ENCODE results near the gene ABLIM3. TPM values are rescaled to one million over a fixed set of nuclear protein-coding genes. Genes with fewer than 3 reads are reported as not detected.
"Not testable (repeated sequence)": the region's sequence is repeated elsewhere in the genome, so short reads cannot be mapped to it uniquely, and the experiment has no call there.

The ABLIM3 gene
- total RNA-seq, 1 donor from 2014 or later: 5.8 TPM

- no peak for DNase-seq
Observed at GRCh38 chr5:149157330-149157729, 16.0 kb downstream of the ABLIM3 start.

DNA sequence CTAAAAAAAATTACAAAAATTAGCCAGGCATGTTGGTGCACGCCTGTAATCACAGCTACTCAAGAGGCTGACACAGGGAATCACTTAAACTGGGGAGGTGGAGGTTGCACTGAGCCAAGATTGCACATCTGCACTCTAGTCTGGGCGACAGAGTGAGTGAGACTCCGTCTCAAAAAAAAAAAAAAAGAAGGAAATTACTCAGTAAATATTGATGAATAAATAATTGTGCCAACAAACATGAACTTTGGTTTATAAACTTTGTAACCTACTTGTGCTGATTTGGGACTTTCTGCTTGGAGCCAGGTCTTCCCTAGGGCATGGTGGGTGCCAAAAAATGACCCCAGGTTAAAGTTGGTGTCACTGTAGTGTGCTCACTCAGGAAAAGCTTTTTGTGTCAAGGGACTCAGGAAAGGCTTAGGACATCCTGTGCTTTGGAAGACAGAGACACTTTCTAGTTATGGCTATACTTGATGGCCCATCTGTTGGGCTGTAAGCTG, 19.0 kb downstream of the ABLIM3 start:
- DNase-seq: no peak

GRCh38 chr5:149161026-149161687, 19.9 kb downstream of the ABLIM3 start:
- no peak for DNase-seq

DNA sequence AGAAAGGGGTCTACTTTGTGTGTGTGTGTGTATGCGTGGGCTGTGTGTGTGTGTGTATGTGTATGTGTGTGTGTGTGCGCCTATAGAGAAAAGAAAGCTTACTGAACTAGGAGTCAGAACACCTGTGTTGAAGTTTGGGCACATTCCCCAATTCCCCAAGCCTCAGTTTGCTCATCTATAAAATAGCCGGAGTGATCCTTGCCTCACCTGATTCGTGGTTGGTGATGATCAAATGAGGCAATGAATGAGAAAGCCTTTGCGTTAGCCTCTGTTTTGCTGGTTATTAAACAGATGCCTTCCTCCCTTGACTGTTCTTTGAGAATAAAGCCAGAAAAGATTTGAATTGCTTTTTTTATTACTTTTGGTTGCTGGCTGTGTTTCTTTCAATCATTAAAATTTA, 20.6 kb downstream of the ABLIM3 start:
- DNase-seq: no peak

DNA sequence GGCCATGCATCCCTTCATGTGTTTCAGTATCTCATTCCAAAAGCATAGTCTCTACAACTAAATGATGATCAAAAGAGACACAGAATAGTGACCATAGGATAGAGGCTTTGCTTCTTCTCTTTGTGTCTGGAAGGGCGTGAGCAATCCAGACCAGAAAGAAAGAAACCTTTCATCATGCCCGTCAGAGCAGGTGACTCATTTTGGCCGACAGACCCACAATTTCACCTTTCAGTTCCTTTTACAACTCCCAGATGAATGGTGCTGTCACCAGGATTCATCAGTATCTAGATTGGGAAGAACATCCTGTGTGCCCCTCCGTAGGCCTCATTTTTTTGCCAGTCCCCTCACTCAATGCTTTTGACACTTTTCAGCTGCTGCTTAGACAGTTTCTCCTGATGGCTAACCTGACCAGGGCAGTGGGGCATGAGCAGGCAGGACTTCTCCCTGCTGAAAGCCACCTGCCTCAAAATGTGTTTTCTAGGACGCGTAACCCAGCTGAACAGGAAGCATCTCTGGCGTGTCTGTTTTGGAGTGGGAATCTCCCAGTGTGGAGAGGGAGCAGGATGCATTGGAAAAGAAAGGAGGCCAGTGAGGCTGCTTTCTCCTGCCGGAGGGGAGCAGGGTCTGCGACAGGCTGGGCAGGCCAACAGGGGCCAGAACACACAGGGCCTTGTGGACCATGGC, 21.2 kb downstream of the ABLIM3 start:
- no peak for DNase-seq

DNA sequence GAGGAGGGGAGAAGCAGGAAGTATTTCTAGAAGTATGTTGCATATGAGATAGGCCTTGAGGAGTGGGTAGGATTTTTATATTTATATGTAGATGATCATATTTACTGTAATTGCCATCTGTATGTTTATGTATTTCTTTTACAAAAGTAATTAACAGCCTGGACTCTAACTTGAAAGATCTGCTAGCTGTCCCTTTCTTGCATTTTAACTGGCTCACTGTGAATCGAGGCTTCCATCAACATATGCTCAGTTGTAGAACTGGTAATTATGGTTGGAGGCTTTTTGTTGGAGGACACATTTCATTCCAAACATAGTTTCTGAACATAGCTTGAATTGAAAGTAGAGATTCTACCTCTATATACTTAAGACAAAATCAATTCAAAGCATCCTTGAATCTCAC, 23.4 kb downstream of the ABLIM3 start:
- DNase-seq: no peak

DNA sequence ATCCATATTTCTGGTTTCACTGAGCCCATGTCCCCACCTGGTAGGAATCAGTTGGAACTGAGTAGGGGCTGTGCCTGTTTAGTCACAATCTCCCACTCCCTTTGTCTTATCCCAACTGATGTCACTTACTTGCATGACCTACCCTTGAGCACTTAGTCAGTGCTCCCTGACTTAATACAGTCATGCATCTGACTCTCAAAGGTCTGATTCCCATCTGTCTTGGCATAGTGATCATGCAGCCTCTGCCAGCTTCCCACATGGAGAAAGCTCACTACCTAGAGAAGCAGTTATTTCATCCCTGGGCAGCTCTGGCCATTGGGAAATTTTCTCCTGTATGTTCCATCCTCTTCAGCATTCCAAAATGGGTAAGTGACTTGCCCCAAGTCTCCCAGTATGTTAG, 24.8 kb downstream of the ABLIM3 start:
- no peak for DNase-seq

DNA sequence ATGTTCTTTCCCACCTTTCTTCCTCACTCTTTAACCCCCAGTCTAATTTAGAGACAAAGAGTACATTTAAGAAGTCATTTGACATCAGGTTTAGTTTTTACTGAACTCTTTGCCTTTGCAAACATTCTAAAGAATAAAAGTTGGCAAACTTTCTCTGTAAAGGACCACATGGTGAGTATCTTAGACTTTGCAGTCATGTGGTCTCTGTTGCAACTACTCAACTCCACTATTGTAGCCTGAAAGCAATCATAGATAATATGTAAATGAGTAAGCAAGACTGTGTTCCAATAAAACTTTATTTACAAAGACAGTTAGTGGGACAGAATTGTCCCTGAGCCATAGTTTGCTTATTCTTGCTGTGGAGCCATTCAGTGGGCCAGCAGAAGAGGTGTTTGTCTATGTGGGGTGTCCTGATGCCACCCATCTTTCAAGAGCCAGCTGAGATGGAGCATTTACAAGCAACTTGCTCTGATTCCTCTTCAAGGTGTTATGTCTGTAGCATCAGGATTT, 25.4 kb downstream of the ABLIM3 start:
- DNase-seq: no peak

GRCh38 chr5:149168276-149168906, 27.1 kb downstream of the ABLIM3 start:
- no peak for DNase-seq

DNA sequence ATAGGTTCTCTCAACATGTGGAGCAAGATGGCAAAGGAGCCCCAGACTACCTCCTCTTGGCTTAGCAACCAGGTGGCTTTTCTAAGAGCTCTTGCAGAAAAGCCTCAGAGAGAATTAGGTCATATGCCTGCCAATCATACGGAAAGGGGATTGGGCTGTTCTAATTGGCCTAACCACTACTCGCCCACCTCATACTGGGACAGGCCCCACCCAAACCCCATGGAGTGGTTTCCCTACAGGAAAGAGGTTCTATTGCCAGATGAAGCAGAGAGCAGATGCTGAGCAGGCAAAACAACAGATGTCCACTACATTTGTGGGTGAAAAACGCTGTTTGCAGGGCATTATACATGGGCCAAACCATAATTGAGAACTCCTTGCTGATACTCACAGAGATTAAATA, 29.0 kb downstream of the ABLIM3 start:
- DNase-seq: no peak

DNA sequence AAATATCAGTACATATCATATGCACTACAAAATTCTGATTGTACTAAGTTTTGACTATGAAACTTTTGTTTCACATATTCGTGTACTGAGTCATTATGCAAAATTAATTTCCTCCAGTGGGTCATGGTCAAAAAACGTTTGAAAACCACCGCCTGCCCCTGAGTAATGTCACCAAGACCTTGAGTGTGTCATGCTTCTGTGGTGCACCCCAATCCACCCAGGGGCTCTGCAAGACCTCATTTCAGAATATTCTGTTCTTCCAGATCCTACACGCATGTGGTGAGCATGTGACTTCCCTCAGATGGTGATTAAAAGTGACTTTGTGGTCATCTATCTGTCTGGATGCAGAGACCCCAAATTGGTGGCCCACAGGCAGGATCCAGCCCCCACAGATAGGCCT, 31.0 kb downstream of the ABLIM3 start:
- no peak for DNase-seq

DNA sequence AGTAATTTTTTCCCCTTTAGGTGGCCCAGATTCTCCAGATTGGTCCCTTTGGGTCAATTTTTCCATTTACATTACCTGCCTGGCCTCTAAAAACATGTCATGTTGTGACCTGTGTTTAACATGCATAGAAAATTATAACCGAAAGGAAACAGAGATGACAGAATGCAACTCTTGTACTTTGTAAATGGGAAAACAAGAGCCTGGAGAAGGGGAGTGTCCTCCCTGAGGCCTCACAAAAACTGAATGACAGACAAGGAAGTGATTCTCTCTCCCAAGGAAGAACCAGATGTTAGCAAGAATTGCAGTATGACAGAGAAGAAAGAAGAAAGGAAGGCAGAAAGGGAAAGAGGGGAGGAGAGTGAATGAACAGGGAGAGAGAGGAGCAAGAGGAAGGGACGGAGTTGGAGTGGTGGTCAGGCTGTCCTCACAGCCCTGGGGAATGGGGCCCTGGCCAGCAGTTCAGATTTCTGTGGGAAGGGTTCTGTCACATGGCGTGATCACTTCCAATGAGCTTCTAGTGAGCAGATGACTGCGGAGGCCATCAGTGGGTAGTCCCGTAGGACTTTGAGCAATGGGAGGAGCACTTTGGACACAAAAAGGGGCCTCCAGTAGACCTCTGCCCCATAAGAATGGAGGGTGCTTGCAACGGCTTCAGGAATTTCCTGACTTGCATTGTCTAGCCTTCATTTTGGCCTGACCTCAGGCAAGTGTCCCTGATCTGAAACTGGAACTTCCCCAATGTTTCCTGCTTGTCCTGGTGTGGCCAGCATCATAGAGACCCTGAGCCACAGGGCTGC, 31.6 kb downstream of the ABLIM3 start:
- no peak for DNase-seq

DNA sequence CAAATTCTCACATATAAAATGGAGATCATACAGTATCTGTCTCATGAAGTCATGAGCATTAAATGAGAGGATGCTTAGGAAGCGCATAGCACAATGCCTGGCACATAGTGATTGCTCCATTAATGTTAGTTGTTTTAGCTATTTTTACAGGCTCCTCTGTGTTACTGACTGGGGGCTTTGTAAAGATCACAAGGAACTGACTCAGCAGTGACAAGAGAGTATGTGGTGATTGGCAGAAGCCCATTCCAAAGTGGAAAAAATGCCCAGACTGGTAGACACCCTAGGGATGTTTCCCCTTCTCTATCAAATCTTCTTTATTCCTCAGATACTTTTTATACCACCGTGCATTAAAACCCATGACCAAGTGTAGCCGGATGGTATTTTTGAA, 33.5 kb downstream of the ABLIM3 start:
- no peak for DNase-seq

- DNase-seq: no peak
Observed at GRCh38 chr5:149175346-149176105, 34.2 kb downstream of the ABLIM3 start.

- DNase-seq: no peak
Observed at GRCh38 chr5:149177339-149177843, 36.1 kb downstream of the ABLIM3 start.

DNA sequence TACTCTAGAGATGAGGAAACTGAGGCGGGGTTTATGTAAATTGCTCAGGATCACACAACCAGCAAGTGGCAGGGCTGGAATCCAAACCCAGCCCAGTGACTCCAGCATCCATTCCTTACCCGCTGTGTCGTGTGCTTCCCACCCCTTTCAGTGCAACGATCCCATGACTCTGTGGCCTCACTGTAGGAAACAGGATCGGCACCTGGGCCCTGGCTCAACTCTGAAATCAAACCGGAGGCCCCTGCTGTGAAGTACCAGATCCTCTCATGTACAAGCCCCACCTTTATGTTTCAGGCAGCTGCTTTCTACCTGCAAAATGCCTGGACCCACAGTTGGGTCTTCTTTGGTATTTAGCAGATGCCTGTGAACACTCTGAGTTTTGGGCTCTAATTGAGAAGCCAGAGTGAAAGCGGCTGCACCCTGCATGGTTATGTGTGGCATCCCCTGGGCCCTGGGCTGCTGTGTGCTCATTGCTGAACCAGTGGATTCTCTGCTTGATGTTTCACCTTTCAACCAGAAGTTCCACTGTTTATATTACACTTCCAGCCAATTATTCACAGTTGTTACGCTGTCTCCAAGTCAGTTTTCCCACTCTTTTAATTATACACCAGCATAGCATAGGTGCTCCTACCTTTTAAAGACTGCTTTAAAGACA, 36.7 kb downstream of the ABLIM3 start:
- DNase-seq: no peak

GRCh38 chr5:149181732-149182131, 40.4 kb downstream of the ABLIM3 start:
- no peak for DNase-seq

- DNase-seq: no peak
Observed at GRCh38 chr5:149182241-149182640, 40.9 kb downstream of the ABLIM3 start.

DNA sequence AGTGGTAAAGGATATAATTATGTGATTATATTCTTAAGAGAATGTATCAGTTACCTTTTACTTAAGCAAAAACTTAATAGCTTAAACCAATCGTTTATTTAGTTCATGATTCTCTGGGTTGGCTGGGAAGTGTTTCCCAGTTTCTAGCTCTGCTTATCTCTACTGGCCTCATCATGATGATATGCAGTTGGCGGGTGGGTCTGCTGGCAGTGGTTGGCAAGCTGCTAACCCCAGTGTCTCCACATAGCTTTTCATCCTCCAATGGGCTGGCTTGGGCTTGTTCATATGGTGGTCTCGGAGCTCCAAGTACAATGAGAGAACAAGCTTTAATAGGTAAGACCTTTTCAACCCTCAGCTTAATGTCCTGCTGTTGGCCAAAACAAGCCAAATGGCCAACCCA, 43.8 kb downstream of the ABLIM3 start:
- DNase-seq: no peak

GRCh38 chr5:149186506-149186905, 45.2 kb downstream of the ABLIM3 start:
- no peak for DNase-seq

- not testable (repeated sequence) for DNase-seq
Observed at GRCh38 chr5:149187617-149188016, 46.3 kb downstream of the ABLIM3 start.

Measured in occipital lobe (tissue), 2 donors.